Thymus (tissue), 11 donors: ENCODE measurements around the gene QSOX2. TPM values are rescaled to one million over a fixed set of nuclear protein-coding genes. Genes with fewer than 3 reads are reported as not detected.

Source experiments
- DNase-seq, 9 donors: peaks; one replicate each; pipeline ENCODE4 v3.0.0-alpha.2; 2013; ENCODE audit warnings: low spot score in 9 of 9, low read depth in 6 of 9, missing footprints in 1 of 9
- H3K27ac ChIP-seq, 2 donors: one replicate each; pipeline ENCODE4 v1.5.1; 2013; ENCODE audit warnings: control low read depth in 1 of 2, low read depth in 1 of 2, low read length in 1 of 2, mild to moderate bottlenecking in 1 of 2, moderate library complexity in 1 of 2
- H3K27me3 ChIP-seq, 2 donors: one replicate each; pipeline ENCODE4 v1.5.1; 2013; ENCODE audit warnings: low read length in 1 of 2; ENCODE audit not compliant: control insufficient read depth in 2 of 2, insufficient read depth in 1 of 2
- H3K36me3 ChIP-seq, 2 donors: one replicate each; pipeline ENCODE4 v1.5.1; 2013; ENCODE audit warnings: low read length in 1 of 2, mild to moderate bottlenecking in 1 of 2, moderate library complexity in 1 of 2; ENCODE audit not compliant: control insufficient read depth in 2 of 2, insufficient read depth in 2 of 2
- H3K4me1 ChIP-seq, 2 donors: one replicate each; pipeline ENCODE4 v1.5.1; 2013; ENCODE audit warnings: low read length in 2 of 2; ENCODE audit not compliant: control insufficient read depth in 2 of 2, insufficient read depth in 2 of 2
- H3K4me3 ChIP-seq, 2 donors: one replicate each; pipeline ENCODE4 v1.5.1; 2013; ENCODE audit warnings: low read length in 2 of 2, control low read depth in 1 of 2, mild to moderate bottlenecking in 1 of 2
- H3K9me3 ChIP-seq, 2 donors: one replicate each; pipeline ENCODE4 v1.5.1; 2013; ENCODE audit warnings: low read length in 1 of 2, mild to moderate bottlenecking in 1 of 2; ENCODE audit not compliant: control insufficient read depth in 2 of 2, insufficient read depth in 1 of 2
- WGBS: extraction: QIAGEN DNeasy Blood & Tissue Kit; methylation state at CpG from one replicate; pipeline ENCODE4 v1.1.7; 2013; 5-methylcytosine and 5-hydroxymethylcytosine counted together
- polyA plus RNA-seq: library from polyadenylated mRNA; stranded (reverse); fragments of 200-250 nt; gene quantifications from one replicate; pipeline ENCODE4 v1.2.3, GENCODE V29; 2013
- total RNA-seq: library from RNA; stranded (reverse); fragments of 120-200 nt; gene quantifications from one replicate; pipeline ENCODE4 v1.2.4, GENCODE V29; 2013
- donor health status: healthy.

QSOX2 gene
- total and polyA plus RNA-seq, 2 donors: 3.9 to 11.5 TPM

GRCh38 chr9:136248951-136249876, 3.6 kb upstream of the QSOX2 start:
- DNase-seq: no peak
- H3K27ac ChIP-seq: no peak overlapping the region
- 91% methylated on average over 30 of the region's 30 CpGs for WGBS
- H3K4me1 ChIP-seq: peaks cover 10 to 19% of the 10 kb centered on the region in 2 donors
- H3K36me3 ChIP-seq: no peaks in the 10 kb centered on the region
- H3K27me3 ChIP-seq: peaks cover 0 to 23% of the 10 kb centered on the region in 2 donors
- H3K9me3 ChIP-seq: no peaks in the 10 kb centered on the region
- no peak overlapping the region for H3K4me3 ChIP-seq

- H3K4me3 ChIP-seq: no peak overlapping the region
- peaks cover 0 to 23% of the 10 kb centered on the region in 2 donors for H3K27me3 ChIP-seq
- 93% methylated on average over 24 of the region's 24 CpGs for WGBS
- no peak overlapping the region for H3K27ac ChIP-seq
- no peak for DNase-seq
- H3K36me3 ChIP-seq: no peaks in the 10 kb centered on the region
- H3K9me3 ChIP-seq: no peaks in the 10 kb centered on the region
- peaks cover 17 to 28% of the 10 kb centered on the region in 2 donors for H3K4me1 ChIP-seq
These were observed 2.5 kb upstream of the QSOX2 start for GRCh38 chr9:136247947-136248637.

- no peaks in the 10 kb centered on the region for H3K9me3 ChIP-seq
- peaks cover 0 to 23% of the 10 kb centered on the region in 2 donors for H3K27me3 ChIP-seq
- DNase-seq: no peak
- WGBS: 80% methylated on average over 9 of the region's 9 CpGs
- H3K4me1 ChIP-seq: peaks cover 17 to 31% of the 10 kb centered on the region in 2 donors
- no peak overlapping the region for H3K4me3 ChIP-seq
- no peaks in the 10 kb centered on the region for H3K36me3 ChIP-seq
- H3K27ac ChIP-seq: no peak overlapping the region
These were observed 1.9 kb upstream of the QSOX2 start for GRCh38 chr9:136247551-136247916.

GRCh38 chr9:136246849-136247550, 1.4 kb upstream of the QSOX2 start:
- no peak for DNase-seq
- 90% methylated on average over 26 of the region's 26 CpGs for WGBS

GRCh38 chr9:136244969-136245218, 718 bp downstream of the QSOX2 start:
- no peak overlapping the region for H3K27ac ChIP-seq
- H3K4me1 ChIP-seq: peaks cover 17 to 32% of the 10 kb centered on the region in 2 donors
- WGBS: 6% methylated on average over 6 of the region's 6 CpGs
- peaks cover 4 to 5% of the 10 kb centered on the region in 2 donors for H3K36me3 ChIP-seq
- H3K27me3 ChIP-seq: peaks cover 0 to 17% of the 10 kb centered on the region in 2 donors
- no peak for DNase-seq
- no peaks in the 10 kb centered on the region for H3K9me3 ChIP-seq
- H3K4me3 ChIP-seq: peak overlapping the region; percentile 59 to 89

More at GRCh38 chr9:136246849-136247550, 1.4 kb upstream of the QSOX2 start:
- Histone ChIP-seq H3K36me3 (no peaks in the 10 kb centered on the region), H3K9me3 (no peaks in the 10 kb centered on the region), H3K4me1 (peaks cover 17 to 32% of the 10 kb centered on the region in 2 donors), H3K4me3 (no peak overlapping the region), H3K27ac (no peak overlapping the region), H3K27me3 (peaks cover 0 to 23% of the 10 kb centered on the region in 2 donors)

- peak in 2 of 9 donors; percentile 33 to 62 for DNase-seq
- peak overlapping the region; percentile 28 to 53 for H3K27ac ChIP-seq
- no peaks in the 10 kb centered on the region for H3K9me3 ChIP-seq
- peaks cover 4 to 5% of the 10 kb centered on the region in 2 donors for H3K36me3 ChIP-seq
- 38% methylated on average over 11 of the region's 11 CpGs for WGBS
- peaks cover 0 to 14% of the 10 kb centered on the region in 2 donors for H3K27me3 ChIP-seq
- H3K4me1 ChIP-seq: peaks cover 17 to 32% of the 10 kb centered on the region in 2 donors
- H3K4me3 ChIP-seq: peak overlapping the region; percentile 59 to 89
These were observed 1.3 kb downstream of the QSOX2 start for GRCh38 chr9:136244122-136244968.

GRCh38 chr9:136243631-136244030, 2.0 kb downstream of the QSOX2 start:
- peak overlapping the region; percentile 28 to 53 for H3K27ac ChIP-seq
- H3K9me3 ChIP-seq: no peaks in the 10 kb centered on the region
- WGBS: 83% methylated on average over 4 of the region's 4 CpGs
- peaks cover 0 to 11% of the 10 kb centered on the region in 2 donors for H3K27me3 ChIP-seq
- H3K4me1 ChIP-seq: peaks cover 17 to 33% of the 10 kb centered on the region in 2 donors
- peaks cover 4 to 5% of the 10 kb centered on the region in 2 donors for H3K36me3 ChIP-seq
- DNase-seq: no peak
- H3K4me3 ChIP-seq: no peak overlapping the region

- no peak overlapping the region for H3K27ac ChIP-seq
- H3K4me1 ChIP-seq: peaks cover 17 to 39% of the 10 kb centered on the region in 2 donors
- H3K4me3 ChIP-seq: no peak overlapping the region
- H3K36me3 ChIP-seq: peaks cover 4 to 5% of the 10 kb centered on the region in 2 donors
- WGBS: 90% methylated on average over 6 of the region's 6 CpGs
- no peaks in the 10 kb centered on the region for H3K9me3 ChIP-seq
- H3K27me3 ChIP-seq: peaks cover 0 to 11% of the 10 kb centered on the region in 2 donors
- no peak for DNase-seq
These were observed 2.6 kb downstream of the QSOX2 start for GRCh38 chr9:136242918-136243525.
